K562 (cell line): Measurements from ENCODE around the gene ILK. TPM values are rescaled to one million over a fixed set of nuclear protein-coding genes. Genes with fewer than 3 reads are reported as not detected.

Experiments used
- ARNT ChIP-seq, 2 experiments: fragments of 450-650 bp; IDR thresholded peaks; 2 replicates each; pipeline ENCODE4 v1.6.1; 2016; ENCODE audit warnings: mild to moderate bottlenecking in 1 of 2
- CCNT2 ChIP-seq: IDR thresholded peaks from 2 replicates; pipeline ENCODE4 v1.6.1; 2011; ENCODE audit warnings: borderline replicate concordance, low read depth, mild to moderate bottlenecking, moderate library complexity, mixed read lengths, low read length; ENCODE audit not compliant: insufficient read length; ENCODE audit errors: extremely low read depth
- ELF4 ChIP-seq: fragments of 450-650 bp; formaldehyde crosslinking; IDR thresholded peaks from 2 replicates; pipeline ENCODE4 v1.4.0; 2022; ENCODE audit warnings: missing genetic modification characterization
- FOXP1 ChIP-seq: sonication (generic); formaldehyde crosslinking; IDR thresholded peaks from 2 replicates; pipeline ENCODE4 v1.8.0; 2022; ENCODE audit warnings: mild to moderate bottlenecking, missing genetic modification reagents
- HDAC3 ChIP-seq: fragments of 450-650 bp; IDR thresholded peaks from 2 replicates; pipeline ENCODE4 v1.6.1; 2018; ENCODE audit warnings: borderline replicate concordance, mild to moderate bottlenecking, moderate library complexity; ENCODE audit not compliant: partially characterized antibody
- ILF3 ChIP-seq: fragments of 450-650 bp; IDR thresholded peaks from 2 replicates; pipeline ENCODE4 v1.6.1; 2018; ENCODE audit warnings: antibody characterized with exemption, mild to moderate bottlenecking, moderate library complexity, borderline replicate concordance
- KAT7 ChIP-seq: sonication (generic); formaldehyde crosslinking; IDR thresholded peaks from 2 replicates; pipeline ENCODE4 v1.8.0; 2022; ENCODE audit warnings: missing genetic modification reagents, mild to moderate bottlenecking, borderline replicate concordance
- MED1 ChIP-seq: sonication (generic); formaldehyde crosslinking; IDR thresholded peaks from 2 replicates; pipeline ENCODE4 v1.8.1; 2023; ENCODE audit warnings: missing genetic modification reagents, borderline replicate concordance
- NFRKB ChIP-seq: fragments of 450-650 bp; IDR thresholded peaks from 2 replicates; pipeline ENCODE4 v1.6.1; 2016; ENCODE audit warnings: low read depth
- POLR2A ChIP-seq: fragments of 450-650 bp; conservative IDR thresholded peaks from 2 replicates; pipeline ENCODE4 v1.6.1; 2016
- PYGO2 ChIP-seq: fragments of 450-650 bp; IDR thresholded peaks from 2 replicates; pipeline ENCODE4 v1.6.1; 2016; ENCODE audit warnings: mild to moderate bottlenecking, missing genetic modification characterization, moderate library complexity, missing compliant biosample characterization
- SMARCB1 ChIP-seq: IDR thresholded peaks from 2 replicates; pipeline ENCODE4 v1.6.1; 2011; ENCODE audit warnings: improper control_type of control experiment, low read depth; ENCODE audit not compliant: insufficient read length
- ZNF12 ChIP-seq: sonication (generic); formaldehyde crosslinking; IDR thresholded peaks from 2 replicates; pipeline ENCODE4 v1.4.0; 2020; ENCODE audit warnings: mild to moderate bottlenecking, missing genetic modification reagents
- ZNF431 ChIP-seq: sonication (generic); formaldehyde crosslinking; IDR thresholded peaks from 2 replicates; pipeline ENCODE4 v1.8.0; 2022; ENCODE audit warnings: mild to moderate bottlenecking, missing genetic modification reagents
- ZNF589 ChIP-seq: fragments of 200-800 bp; sonication (Bioruptor generic); IDR thresholded peaks from 2 replicates; pipeline ENCODE4 v1.6.1; 2016; ENCODE audit warnings: low read depth, missing genetic modification characterization, missing compliant biosample characterization
- ZNF695 ChIP-seq: fragments of 450-650 bp; formaldehyde crosslinking; IDR thresholded peaks from 2 replicates; pipeline ENCODE4 v1.4.0; 2020; ENCODE audit warnings: mild to moderate bottlenecking, moderate library complexity
- ZNF77 ChIP-seq: fragments of 250-450 bp; sonication (Bioruptor Pico); IDR thresholded peaks from 2 replicates; pipeline ENCODE4 v1.5.0; 2020
- polyA plus RNA-seq, 8 experiments: library from polyadenylated mRNA; depleted of rRNA in 4 of 8; stranded (reverse) in 5 of 8; unstranded in 3 of 8; fragments of >200 nt; fragmentation: Nextera tagmentation in 2 of 8; fragmentation: Illumina TruSeq in 1 of 8; extraction: Ambion mirVana in 2 of 8; extraction: Trizol in 1 of 8; gene quantifications; 2 replicates each; pipeline versions ENCODE4 v1.2.1 to v1.2.3, GENCODE V29; 2011 to 2014; ENCODE audit warnings: inconsistent platforms in 1 of 8, missing spikeins in 1 of 8
- total RNA-seq, 7 experiments: library from RNA; depleted of rRNA in 6 of 7; stranded (reverse); fragments of >200 nt in 6 of 7; fragmentation: Illumina TruSeq in 2 of 7; extraction: Trizol in 2 of 7; gene quantifications; 2 replicates each; pipeline versions ENCODE4 v1.2.1 to v1.2.3, GENCODE V29; 2011 to 2021; ENCODE audit warnings: low replicate concordance in 1 of 7
- TF ChIP-seq, protein P1 (sequence below): fragments of 450-650 bp; IDR thresholded peaks from 2 replicates; pipeline ENCODE4 v1.6.1; 2018; ENCODE audit warnings: mild to moderate bottlenecking, low read depth; ENCODE audit not compliant: partially characterized antibody
- TF ChIP-seq, protein P2 (sequence below): IDR thresholded peaks from 2 replicates; pipeline ENCODE4 v1.6.1; 2011; ENCODE audit warnings: borderline replicate concordance, low read depth, mild to moderate bottlenecking, moderate library complexity, low read length; ENCODE audit not compliant: insufficient read depth, poor library complexity, severe bottlenecking
- TF ChIP-seq, protein P3 (sequence below): sonication (generic); formaldehyde crosslinking; IDR thresholded peaks from 2 replicates; pipeline ENCODE4 v1.8.0; 2022; ENCODE audit warnings: missing genetic modification reagents, mild to moderate bottlenecking, borderline replicate concordance
- TF ChIP-seq, protein P4 (sequence below): conservative IDR thresholded peaks from 2 replicates; pipeline ENCODE4 v1.6.1; 2011; ENCODE audit warnings: low read depth, mild to moderate bottlenecking, low read length; ENCODE audit not compliant: control insufficient read depth

Gene ILK
- total and polyA plus RNA-seq, 9 of the 15 experiments (the other 6 are each of a cell fraction or from before 2014, with no cell fraction given): 43.3 to 95.9 (median 58.9) TPM

DNA sequence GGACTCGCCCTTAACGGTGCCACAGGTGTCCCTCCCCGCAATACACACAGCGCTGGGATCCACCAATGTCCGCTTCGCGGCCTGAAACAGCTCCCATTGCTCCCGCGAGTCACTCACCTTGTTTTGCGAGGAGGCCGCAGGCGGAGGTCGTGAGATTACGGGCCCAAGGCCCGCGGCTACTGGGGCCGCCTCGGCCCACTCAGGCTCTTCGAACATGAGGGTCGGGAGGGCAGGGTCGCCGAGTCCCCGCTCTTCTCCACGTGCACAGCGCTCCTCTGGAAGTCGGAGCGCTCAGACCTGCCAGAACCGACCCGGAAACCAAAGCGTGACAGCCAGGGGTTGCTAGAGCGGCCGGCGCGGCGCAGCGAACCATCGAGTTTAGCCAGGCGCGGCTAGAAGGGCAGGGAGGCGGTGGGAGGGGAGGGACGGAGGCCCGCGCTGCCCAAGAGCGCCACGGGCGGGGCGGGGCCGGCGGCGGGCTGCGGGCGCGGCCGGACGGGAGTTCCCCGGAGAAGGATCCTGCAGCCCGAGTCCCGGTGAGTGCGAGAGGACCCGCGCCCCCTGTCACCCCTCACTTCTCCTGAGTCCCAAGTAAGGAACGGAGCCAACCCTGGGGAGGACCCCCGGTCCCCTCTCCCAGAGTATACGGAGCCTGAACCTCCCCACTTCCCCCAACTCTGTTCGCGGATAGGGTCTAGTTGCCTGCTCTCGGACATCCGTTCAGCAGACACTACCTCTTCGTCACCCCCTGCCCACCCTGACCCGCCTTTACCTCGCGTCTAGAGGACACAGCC, at the start of gene ILK, which contains the start of gene RRP8 (continued):
- TF ChIP-seq PYGO2 (no peak), HDAC3 (no peak), ELF4 (CRISPR knock-in tag) (peak; percentile 57; the same call in 1 of the 2 replicates), SMARCB1 (no peak), FOXP1 (CRISPR knock-in tag) (peak; percentile 68), MED1 (CRISPR knock-in tag) (no peak), ZNF12 (CRISPR knock-in tag) (peak; percentile 78), NFRKB (peak; percentile 35; the same call in 1 of the 2 replicates), POLR2A (peak; percentile 84), CCNT2 (peak; percentile 94), ZNF431 (no peak), ILF3 (0 out of 2 replicates have a peak, but pooled peaks have one; percentile 55), ZNF695 (no peak), ARNT (IDR thresholded peaks at IDR 0.05) (no peak), ZNF77 (CRISPR knock-in tag) (no peak), KAT7 (CRISPR knock-in tag) (peak; percentile 94; the same call in 1 of the 2 replicates), ZNF589 (no peak)
- TF ChIP-seq, protein P1, sequence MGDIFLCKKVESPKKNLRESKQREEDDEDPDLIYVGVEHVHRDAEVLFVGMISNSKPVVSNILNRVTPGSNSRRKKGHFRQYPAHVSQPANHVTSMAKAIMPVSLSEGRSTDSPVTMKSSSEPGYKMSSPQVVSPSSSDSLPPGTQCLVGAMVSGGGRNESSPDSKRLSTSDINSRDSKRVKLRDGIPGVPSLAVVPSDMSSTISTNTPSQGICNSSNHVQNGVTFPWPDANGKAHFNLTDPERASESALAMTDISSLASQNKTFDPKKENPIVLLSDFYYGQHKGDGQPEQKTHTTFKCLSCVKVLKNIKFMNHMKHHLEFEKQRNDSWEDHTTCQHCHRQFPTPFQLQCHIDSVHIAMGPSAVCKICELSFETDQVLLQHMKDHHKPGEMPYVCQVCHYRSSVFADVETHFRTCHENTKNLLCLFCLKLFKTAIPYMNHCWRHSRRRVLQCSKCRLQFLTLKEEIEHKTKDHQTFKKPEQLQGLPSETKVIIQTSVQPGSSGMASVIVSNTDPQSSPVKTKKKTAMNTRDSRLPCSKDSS: no peak
- TF ChIP-seq, protein P2, sequence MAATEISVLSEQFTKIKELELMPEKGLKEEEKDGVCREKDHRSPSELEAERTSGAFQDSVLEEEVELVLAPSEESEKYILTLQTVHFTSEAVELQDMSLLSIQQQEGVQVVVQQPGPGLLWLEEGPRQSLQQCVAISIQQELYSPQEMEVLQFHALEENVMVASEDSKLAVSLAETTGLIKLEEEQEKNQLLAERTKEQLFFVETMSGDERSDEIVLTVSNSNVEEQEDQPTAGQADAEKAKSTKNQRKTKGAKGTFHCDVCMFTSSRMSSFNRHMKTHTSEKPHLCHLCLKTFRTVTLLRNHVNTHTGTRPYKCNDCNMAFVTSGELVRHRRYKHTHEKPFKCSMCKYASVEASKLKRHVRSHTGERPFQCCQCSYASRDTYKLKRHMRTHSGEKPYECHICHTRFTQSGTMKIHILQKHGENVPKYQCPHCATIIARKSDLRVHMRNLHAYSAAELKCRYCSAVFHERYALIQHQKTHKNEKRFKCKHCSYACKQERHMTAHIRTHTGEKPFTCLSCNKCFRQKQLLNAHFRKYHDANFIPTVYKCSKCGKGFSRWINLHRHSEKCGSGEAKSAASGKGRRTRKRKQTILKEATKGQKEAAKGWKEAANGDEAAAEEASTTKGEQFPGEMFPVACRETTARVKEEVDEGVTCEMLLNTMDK: peak; percentile 67
- TF ChIP-seq, protein P3, sequence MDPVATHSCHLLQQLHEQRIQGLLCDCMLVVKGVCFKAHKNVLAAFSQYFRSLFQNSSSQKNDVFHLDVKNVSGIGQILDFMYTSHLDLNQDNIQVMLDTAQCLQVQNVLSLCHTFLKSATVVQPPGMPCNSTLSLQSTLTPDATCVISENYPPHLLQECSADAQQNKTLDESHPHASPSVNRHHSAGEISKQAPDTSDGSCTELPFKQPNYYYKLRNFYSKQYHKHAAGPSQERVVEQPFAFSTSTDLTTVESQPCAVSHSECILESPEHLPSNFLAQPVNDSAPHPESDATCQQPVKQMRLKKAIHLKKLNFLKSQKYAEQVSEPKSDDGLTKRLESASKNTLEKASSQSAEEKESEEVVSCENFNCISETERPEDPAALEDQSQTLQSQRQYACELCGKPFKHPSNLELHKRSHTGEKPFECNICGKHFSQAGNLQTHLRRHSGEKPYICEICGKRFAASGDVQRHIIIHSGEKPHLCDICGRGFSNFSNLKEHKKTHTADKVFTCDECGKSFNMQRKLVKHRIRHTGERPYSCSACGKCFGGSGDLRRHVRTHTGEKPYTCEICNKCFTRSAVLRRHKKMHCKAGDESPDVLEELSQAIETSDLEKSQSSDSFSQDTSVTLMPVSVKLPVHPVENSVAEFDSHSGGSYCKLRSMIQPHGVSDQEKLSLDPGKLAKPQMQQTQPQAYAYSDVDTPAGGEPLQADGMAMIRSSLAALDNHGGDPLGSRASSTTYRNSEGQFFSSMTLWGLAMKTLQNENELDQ (CRISPR knock-in tag): 0 out of 2 replicates have a peak, but pooled peaks have one; percentile 69
- TF ChIP-seq, protein P4, sequence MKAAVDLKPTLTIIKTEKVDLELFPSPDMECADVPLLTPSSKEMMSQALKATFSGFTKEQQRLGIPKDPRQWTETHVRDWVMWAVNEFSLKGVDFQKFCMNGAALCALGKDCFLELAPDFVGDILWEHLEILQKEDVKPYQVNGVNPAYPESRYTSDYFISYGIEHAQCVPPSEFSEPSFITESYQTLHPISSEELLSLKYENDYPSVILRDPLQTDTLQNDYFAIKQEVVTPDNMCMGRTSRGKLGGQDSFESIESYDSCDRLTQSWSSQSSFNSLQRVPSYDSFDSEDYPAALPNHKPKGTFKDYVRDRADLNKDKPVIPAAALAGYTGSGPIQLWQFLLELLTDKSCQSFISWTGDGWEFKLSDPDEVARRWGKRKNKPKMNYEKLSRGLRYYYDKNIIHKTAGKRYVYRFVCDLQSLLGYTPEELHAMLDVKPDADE: peak; percentile 77
